Stimulated activated CD4-positive, alpha-beta T cell treated with anti-CD3 and anti-CD28 coated beads, Interleukin-4, amount 100 ng/mL, for 4 hours (primary cell): ENCODE measurements around the gene CMBL.
"Not testable (repeated sequence)": the region's sequence is repeated elsewhere in the genome, so short reads cannot be mapped to it uniquely, and the experiment has no call there.

Source experiments
- DNase-seq, 2 experiments: peaks; one replicate each; pipeline ENCODE4 v3.0.0-alpha.2; 2020

CMBL gene

GRCh38 chr5:10310066-10310779 lies 2.5 kb upstream of the CMBL start:
- DNase-seq = no peak

- no peak for DNase-seq
Measured at GRCh38 chr5:10308844-10309243, 1.1 kb upstream of the CMBL start.

GRCh38 chr5:10306806-10307205 lies 896 bp downstream of the CMBL start:
- DNase-seq = no peak

GRCh38 chr5:10306114-10306513 lies 1.6 kb downstream of the CMBL start:
- DNase-seq = no peak

GRCh38 chr5:10304932-10305331 lies 2.8 kb downstream of the CMBL start:
- DNase-seq = no peak

- DNase-seq = no peak
Measured at GRCh38 chr5:10303699-10304170, 4.0 kb downstream of the CMBL start.

- DNase-seq = no peak
Measured at GRCh38 chr5:10303201-10303600, 4.5 kb downstream of the CMBL start.

GRCh38 chr5:10301842-10302610 lies 5.7 kb downstream of the CMBL start:
- DNase-seq = no peak

- no peak for DNase-seq
Measured at GRCh38 chr5:10301266-10301665, 6.4 kb downstream of the CMBL start.

- no peak for DNase-seq
Measured at GRCh38 chr5:10300246-10300645, 7.5 kb downstream of the CMBL start.

- DNase-seq = no peak
Measured at GRCh38 chr5:10297646-10298204, 10.0 kb downstream of the CMBL start.

- DNase-seq = no peak
Measured at GRCh38 chr5:10295619-10296326, 11.9 kb downstream of the CMBL start.

GRCh38 chr5:10293907-10294662 lies 13.6 kb downstream of the CMBL start:
- no peak for DNase-seq

- no peak for DNase-seq
Measured at GRCh38 chr5:10291692-10292339, 15.9 kb downstream of the CMBL start.

- no peak for DNase-seq
Measured at GRCh38 chr5:10290438-10290837, 17.3 kb downstream of the CMBL start.

GRCh38 chr5:10289991-10290390 lies 17.7 kb downstream of the CMBL start:
- DNase-seq = no peak

- DNase-seq = no peak
Measured at GRCh38 chr5:10289353-10289752, 18.3 kb downstream of the CMBL start.

- DNase-seq = peak in 1 of 2 experiments; percentile 12
Measured at GRCh38 chr5:10288592-10289219, 19.0 kb downstream of the CMBL start.

GRCh38 chr5:10286862-10287227 lies 20.9 kb downstream of the CMBL start:
- DNase-seq = no peak

- no peak for DNase-seq
Measured at GRCh38 chr5:10286162-10286861, 21.4 kb downstream of the CMBL start.

GRCh38 chr5:10285362-10285761 lies 22.3 kb downstream of the CMBL start:
- DNase-seq = not testable (repeated sequence)
